ENCODE measurements around the gene CAPS. TPM values are rescaled to one million over a fixed set of nuclear protein-coding genes. Genes with fewer than 3 reads are reported as not detected.
A peak's percentile ranks its signal among the peaks of the same experiment; 100 is the strongest.

The CAPS gene
- total RNA-seq, 1 experiment from 2014 or later = 5.3 TPM

- ChIA-PET CTCF (interaction anchor here (0.6 to 1.4 kb wide), 2 partner anchors 27 to 80 kb away, joined by 3 to 4 read pairs; no protein-coding TSS in a partner anchor), POLR2A (no interaction called here)
- Mint-ChIP-seq H3K4me1 (peaks cover 3% of the 10 kb centered on the region; the same call in 1 of the 2 replicates), H3K4me3 (no peak overlapping the region), H3K27ac (peak overlapping the region; percentile 45; the same call in 1 of the 2 replicates), H3K36me3 (peaks cover 29% of the 10 kb centered on the region), H3K27me3 (ENCODE audit: low read depth) (no peaks in the 10 kb centered on the region), H3K9me3 (no peaks in the 10 kb centered on the region)
- TF ChIP-seq ZNF416 (CRISPR knock-in tag; IDR thresholded peaks at IDR 0.05) = no peak
- TF ChIP-seq NR2C2 (CRISPR knock-in tag; IDR thresholded peaks at IDR 0.05) = no peak
- DNase-seq (ENCODE audit: low spot score) = no peak
- ATAC-seq = no peak
Observed at GRCh38 chr19:5941673-5942072, 27.6 kb downstream of the CAPS start.

GRCh38 chr19:5943045-5943444 lies 29.0 kb downstream of the CAPS start:
- ChIA-PET POLR2A (no interaction called here), CTCF (interaction anchor here (1.0 to 1.7 kb wide), 3 partner anchors 25 to 139 kb away, joined by 4 to 8 read pairs (median 4); no protein-coding TSS in a partner anchor)
- TF ChIP-seq PRRX2 (CRISPR knock-in tag; IDR thresholded peaks at IDR 0.05) (no peak), ZSCAN18 (CRISPR knock-in tag; IDR thresholded peaks at IDR 0.05) (no peak), RELA (CRISPR knock-in tag; IDR thresholded peaks at IDR 0.05; ENCODE audit: borderline replicate concordance) (no peak), NFE2L1 (CRISPR knock-in tag; IDR thresholded peaks at IDR 0.05) (no peak), ZNF512 (CRISPR knock-in tag; IDR thresholded peaks at IDR 0.05; ENCODE audit: borderline replicate concordance) (no peak), ZNF425 (CRISPR knock-in tag; conservative IDR thresholded peaks at IDR 0.05) (no peak)
- Mint-ChIP-seq H3K4me3 (no peak overlapping the region), H3K27ac (0 out of 2 replicates have a peak overlapping the region, but pooled peaks have one; percentile 57), H3K4me1 (peaks cover 14% of the 10 kb centered on the region), H3K27me3 (ENCODE audit: low read depth) (no peaks in the 10 kb centered on the region), H3K9me3 (no peaks in the 10 kb centered on the region), H3K36me3 (peaks cover 26% of the 10 kb centered on the region)
- ATAC-seq = no peak
- no peak for DNase-seq (ENCODE audit: low spot score)

- Mint-ChIP-seq H3K27me3 (ENCODE audit: low read depth) (no peaks in the 10 kb centered on the region), H3K9me3 (no peaks in the 10 kb centered on the region), H3K27ac (peak overlapping the region; percentile 57; the same call in 1 of the 2 replicates), H3K4me1 (peaks cover 19% of the 10 kb centered on the region), H3K36me3 (peaks cover 26% of the 10 kb centered on the region), H3K4me3 (no peak overlapping the region)
- POLR2A ChIA-PET = no interaction called here
- TF ChIP-seq ETV6 (CRISPR knock-in tag; IDR thresholded peaks at IDR 0.05) = no peak
- TF ChIP-seq ZBTB21 (CRISPR knock-in tag; IDR thresholded peaks at IDR 0.05; ENCODE audit: borderline replicate concordance) = no peak
- TF ChIP-seq RORB (CRISPR knock-in tag; IDR thresholded peaks at IDR 0.05) = no peak
- TF ChIP-seq PRDM15 (CRISPR knock-in tag; IDR thresholded peaks at IDR 0.05) = no peak
- TF ChIP-seq OVOL2 (CRISPR knock-in tag; IDR thresholded peaks at IDR 0.05; ENCODE audit: borderline replicate concordance) = no peak
- no peak for TF ChIP-seq ZNF425 (CRISPR knock-in tag; conservative IDR thresholded peaks at IDR 0.05)
- no peak for TF ChIP-seq SMAD3 (CRISPR knock-in tag; IDR thresholded peaks at IDR 0.05; ENCODE audit: borderline replicate concordance)
- TF ChIP-seq SMAD4 (CRISPR knock-in tag; IDR thresholded peaks at IDR 0.05) = no peak
- no peak for TF ChIP-seq NR2C2 (CRISPR knock-in tag; IDR thresholded peaks at IDR 0.05)
- no peak for TF ChIP-seq ESRRA (CRISPR knock-in tag; IDR thresholded peaks at IDR 0.05; ENCODE audit: borderline replicate concordance)
- TF ChIP-seq ATF6 (CRISPR knock-in tag; IDR thresholded peaks at IDR 0.05) = no peak
- no peak for DNase-seq (ENCODE audit: low spot score)
- CTCF ChIA-PET = interaction anchor here (0.8 to 1.7 kb wide), 4 partner anchors 24 to 140 kb away, joined by 4 to 8 read pairs (median 4); no protein-coding TSS in a partner anchor
- no peak for ATAC-seq
Observed at GRCh38 chr19:5943623-5944022, 29.6 kb downstream of the CAPS start.
